Measurements from ENCODE around the gene IL12RB1. TPM values are rescaled to one million over a fixed set of nuclear protein-coding genes. Genes with fewer than 3 reads are reported as not detected.
"Not testable (repeated sequence)": the region's sequence is repeated elsewhere in the genome, so short reads cannot be mapped to it uniquely, and the experiment has no call there.

IL12RB1 gene
- total RNA-seq, 4 donors from 2014 or later: 0.41 to 6.5 (median 0.61) TPM; not detected in 1

DNA sequence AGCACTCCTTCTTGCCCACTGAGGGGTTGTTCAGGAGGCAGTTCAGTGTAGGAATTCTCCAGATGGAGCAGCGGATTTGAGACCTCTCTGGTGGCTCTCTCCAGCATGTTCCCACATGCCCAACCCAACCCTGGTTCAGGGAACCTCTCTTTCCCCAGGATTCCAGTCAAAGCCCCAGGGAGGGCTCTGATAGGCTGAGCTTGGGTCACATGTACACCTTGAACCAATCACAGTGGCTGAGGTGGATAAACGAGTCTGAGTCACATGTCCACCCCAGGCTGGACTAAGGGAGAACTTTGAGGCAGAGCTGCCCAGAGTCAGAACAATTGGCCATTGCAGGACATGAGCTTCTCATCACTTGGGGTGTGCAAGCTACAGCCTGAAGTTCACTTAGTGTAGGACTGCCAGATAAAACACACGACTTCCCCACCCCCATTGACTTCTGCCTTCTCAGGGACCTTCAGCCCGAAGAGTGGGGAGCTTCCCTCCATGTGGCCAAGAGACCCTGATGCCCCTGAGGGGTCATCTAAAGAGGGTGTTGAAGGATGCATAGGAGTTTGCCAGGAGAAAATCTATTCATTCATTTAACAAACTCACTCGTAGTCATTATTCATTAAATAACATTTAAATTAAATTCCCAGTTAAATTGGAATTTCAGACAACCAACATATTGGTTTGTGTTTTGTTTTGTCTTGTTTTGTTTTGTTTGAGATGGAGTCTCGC lies 6.9 kb upstream of the IL12RB1 start:
- TF ChIP-seq, protein P1, sequence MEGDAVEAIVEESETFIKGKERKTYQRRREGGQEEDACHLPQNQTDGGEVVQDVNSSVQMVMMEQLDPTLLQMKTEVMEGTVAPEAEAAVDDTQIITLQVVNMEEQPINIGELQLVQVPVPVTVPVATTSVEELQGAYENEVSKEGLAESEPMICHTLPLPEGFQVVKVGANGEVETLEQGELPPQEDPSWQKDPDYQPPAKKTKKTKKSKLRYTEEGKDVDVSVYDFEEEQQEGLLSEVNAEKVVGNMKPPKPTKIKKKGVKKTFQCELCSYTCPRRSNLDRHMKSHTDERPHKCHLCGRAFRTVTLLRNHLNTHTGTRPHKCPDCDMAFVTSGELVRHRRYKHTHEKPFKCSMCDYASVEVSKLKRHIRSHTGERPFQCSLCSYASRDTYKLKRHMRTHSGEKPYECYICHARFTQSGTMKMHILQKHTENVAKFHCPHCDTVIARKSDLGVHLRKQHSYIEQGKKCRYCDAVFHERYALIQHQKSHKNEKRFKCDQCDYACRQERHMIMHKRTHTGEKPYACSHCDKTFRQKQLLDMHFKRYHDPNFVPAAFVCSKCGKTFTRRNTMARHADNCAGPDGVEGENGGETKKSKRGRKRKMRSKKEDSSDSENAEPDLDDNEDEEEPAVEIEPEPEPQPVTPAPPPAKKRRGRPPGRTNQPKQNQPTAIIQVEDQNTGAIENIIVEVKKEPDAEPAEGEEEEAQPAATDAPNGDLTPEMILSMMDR (IDR thresholded peaks at IDR 0.05): no peak
- TF ChIP-seq POLR2A (IDR thresholded peaks at IDR 0.05): no peak
- intact Hi-C loops (cut with DNase I; ENCODE audit: low total_unique reads): no loop called here
- Histone ChIP-seq H3K27ac (no peak overlapping the region), H3K4me3 (no peak overlapping the region), H3K36me3 (no peaks in the 10 kb centered on the region), H3K27me3 (no peaks in the 10 kb centered on the region), H3K9me3 (no peaks in the 10 kb centered on the region), H3K4me1 (no peaks in the 10 kb centered on the region)
- no peak for DNase-seq

DNA sequence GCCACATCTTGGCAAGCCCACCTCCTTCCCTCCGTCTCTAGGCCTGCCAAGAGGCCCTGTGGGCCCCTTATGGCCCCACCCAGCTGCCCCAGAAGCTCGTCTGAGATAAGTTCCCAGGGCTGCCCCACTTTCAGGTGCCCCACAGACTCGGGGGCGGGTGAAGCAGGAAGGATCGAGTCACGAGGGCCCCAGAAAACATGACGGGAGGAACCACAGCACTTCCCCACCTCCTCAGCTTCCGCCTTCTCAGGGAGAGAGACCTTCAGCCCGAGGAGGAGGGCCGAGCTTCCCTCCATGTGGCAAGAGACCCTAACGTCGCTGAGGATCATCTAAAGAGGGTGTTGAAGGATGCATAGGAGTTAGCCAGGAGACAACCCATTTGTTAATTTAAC lies 4.5 kb upstream of the IL12RB1 start:
- no peak for DNase-seq
- H3K27me3 ChIP-seq: no peaks in the 10 kb centered on the region
- no peak overlapping the region for H3K4me3 ChIP-seq
- no peaks in the 10 kb centered on the region for H3K4me1 ChIP-seq
- intact Hi-C loops (cut with DNase I; ENCODE audit: low total_unique reads): no loop called here
- no peaks in the 10 kb centered on the region for H3K36me3 ChIP-seq
- TF ChIP-seq, protein P1 (IDR thresholded peaks at IDR 0.05): no peak
- TF ChIP-seq POLR2A (IDR thresholded peaks at IDR 0.05): no peak
- no peaks in the 10 kb centered on the region for H3K9me3 ChIP-seq
- H3K27ac ChIP-seq: no peak overlapping the region

- Histone ChIP-seq H3K36me3 (no peaks in the 10 kb centered on the region), H3K27me3 (no peaks in the 10 kb centered on the region), H3K4me1 (no peaks in the 10 kb centered on the region), H3K27ac (no peak overlapping the region), H3K9me3 (no peaks in the 10 kb centered on the region), H3K4me3 (no peak overlapping the region)
- intact Hi-C loops (cut with DNase I; ENCODE audit: low total_unique reads): no loop called here
- no peak for TF ChIP-seq POLR2A (IDR thresholded peaks at IDR 0.05)
- TF ChIP-seq, protein P1 (IDR thresholded peaks at IDR 0.05): no peak
- no peak for DNase-seq
Measured at GRCh38 chr19:18090545-18091216, 3.9 kb upstream of the IL12RB1 start.

- no peak for DNase-seq
- Histone ChIP-seq H3K36me3 (no peaks in the 10 kb centered on the region), H3K4me3 (no peak overlapping the region), H3K9me3 (no peaks in the 10 kb centered on the region), H3K27ac (no peak overlapping the region), H3K27me3 (no peaks in the 10 kb centered on the region), H3K4me1 (no peaks in the 10 kb centered on the region)
- TF ChIP-seq, protein P1 (IDR thresholded peaks at IDR 0.05): no peak
- TF ChIP-seq POLR2A (IDR thresholded peaks at IDR 0.05): no peak
- intact Hi-C loops (cut with DNase I; ENCODE audit: low total_unique reads): no loop called here
Measured at GRCh38 chr19:18089726-18090125, 3.0 kb upstream of the IL12RB1 start.

DNA sequence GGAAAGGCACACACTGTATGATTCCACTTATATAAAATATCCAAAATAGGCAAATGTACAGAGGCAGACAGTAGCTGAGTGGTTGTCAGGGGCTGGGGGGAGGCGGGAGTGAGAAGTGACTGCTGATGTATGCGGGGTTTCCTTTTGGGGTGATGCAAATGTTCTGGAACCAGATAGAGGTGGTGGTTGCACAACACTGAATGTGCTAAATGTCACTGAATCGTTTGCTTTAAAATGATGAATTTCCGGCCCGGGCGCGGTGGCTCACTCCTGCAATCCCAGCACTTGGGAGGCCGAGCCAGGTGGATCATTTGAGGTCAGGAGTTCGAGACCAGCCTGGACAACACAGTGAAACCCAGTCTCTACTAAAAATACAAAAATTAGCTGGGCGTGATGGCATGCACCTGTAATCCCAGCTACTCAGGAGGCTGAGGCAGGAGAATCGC lies 2.4 kb upstream of the IL12RB1 start:
- H3K27ac ChIP-seq; intact Hi-C loops (cut with DNase I; ENCODE audit: low total_unique reads); DNase-seq: not testable (repeated sequence)

More for the DNA sequence above, 2.4 kb upstream of the IL12RB1 start:
- H3K36me3 ChIP-seq, H3K4me1 ChIP-seq, H3K27me3 ChIP-seq, H3K9me3 ChIP-seq, H3K4me3 ChIP-seq: not testable (repeated sequence)

Measured in uterus (tissue), 4 donors.